A549 (cell line): ENCODE measurements around the gene AMN1. TPM values are rescaled to one million over a fixed set of nuclear protein-coding genes. Genes with fewer than 3 reads are reported as not detected.
A peak's percentile ranks its signal among the peaks of the same experiment; 100 is the strongest.

ENCODE experiments used
- ATAC-seq, 2 experiments: fragments of 200-7000 bp in 1 of 2; fragments of >200 bp in 1 of 2; cut with Nextera tagmentation in 1 of 2; cut with Tn5 transposase in 1 of 2; 3 replicates each; pipeline versions ENCODE4 v1.8.0 to v1.9.1; 2018 to 2020; ENCODE audit warnings: mild to moderate bottlenecking in 1 of 2, moderate library complexity in 1 of 2
- CTCF ChIA-PET: fragments of 300-600 bp; sonication (Branson Sonifier 250); formaldehyde crosslinking; extraction: SDS; loops from one replicate; lab custom pipeline; 2021; ENCODE audit warnings: antibody characterized with exemption, inconsistent platforms; lab: Yijun Ruan, JAX
- POLR2A ChIA-PET: fragments of 350-600 bp; formaldehyde crosslinking; extraction: SDS; loops from one replicate; lab custom pipeline; 2021; ENCODE audit warnings: antibody characterized with exemption, inconsistent platforms; lab: Yijun Ruan, JAX
- DNase-seq, 2 experiments: peaks; one replicate each; pipeline versions ENCODE4 v3.0.0 to v3.0.0-alpha.2; 2011 to 2016; ENCODE audit warnings: low read depth in 1 of 2, low spot score in 1 of 2
- FAIRE-seq: peaks from 2 replicates; lab custom pipeline; 2011; peaks lifted over from hg19 to GRCh38; lab: Jason Lieb, UNC
- H3K27ac ChIP-seq, 2 experiments: fragments of >200 bp; sonication (Bioruptor Twin); formaldehyde crosslinking; 3 replicates each; pipeline ENCODE4 v1.5.1; 2016 to 2017
- H3K4me1 ChIP-seq: fragments of >200 bp; sonication (Bioruptor Twin); formaldehyde crosslinking; 3 replicates; pipeline ENCODE4 v1.6.1; 2016
- H3K4me2 ChIP-seq: fragments of >200 bp; sonication (Bioruptor Twin); formaldehyde crosslinking; 3 replicates; pipeline ENCODE4 v1.6.1; 2016
- H3K4me3 ChIP-seq: fragments of >200 bp; sonication (Bioruptor Twin); formaldehyde crosslinking; 3 replicates; pipeline ENCODE4 v1.5.1; 2016
- H3K9me3 ChIP-seq: fragments of >200 bp; sonication (Bioruptor Twin); formaldehyde crosslinking; 3 replicates; pipeline ENCODE4 v1.6.1; 2016
- BCL3 ChIP-seq: fragments of >200 bp; sonication (Bioruptor Twin); formaldehyde crosslinking; IDR thresholded peaks from 3 replicates; pipeline ENCODE4 v1.6.1; 2016
- CEBPB ChIP-seq, 2 experiments: fragments of >200 bp in 1 of 2; sonication (Bioruptor Twin) in 1 of 2; formaldehyde crosslinking in 1 of 2; IDR thresholded peaks; 2 replicates each; pipeline ENCODE4 v1.6.1; 2012 to 2016
- CHD2 ChIP-seq: fragments of 150-350 bp; IDR thresholded peaks from 2 replicates; pipeline ENCODE4 v1.6.1; 2014; ENCODE audit warnings: low read length; ENCODE audit not compliant: partially characterized antibody
- CHD4 ChIP-seq: fragments of 200-600 bp; sonication (generic); IDR thresholded peaks from 2 replicates; pipeline ENCODE4 v1.6.1; 2016; ENCODE audit warnings: antibody characterized with exemption, mild to moderate bottlenecking, borderline replicate concordance
- EHF ChIP-seq: fragments of 250-450 bp; sonication (Bioruptor Pico); IDR thresholded peaks from 2 replicates; pipeline ENCODE4 v1.5.0; 2020; ENCODE audit warnings: mild to moderate bottlenecking
- EHMT2 ChIP-seq: fragments of 200-600 bp; sonication (generic); IDR thresholded peaks from 2 replicates; pipeline ENCODE4 v1.6.1; 2016; ENCODE audit warnings: antibody characterized with exemption, low read depth, mild to moderate bottlenecking, moderate library complexity
- ESRRA ChIP-seq: fragments of 150-350 bp; IDR thresholded peaks from 2 replicates; pipeline ENCODE4 v1.6.1; 2014; ENCODE audit warnings: mild to moderate bottlenecking, low read length, borderline replicate concordance
- FOSB ChIP-seq: fragments of 250-450 bp; sonication (Bioruptor Pico); IDR thresholded peaks from 2 replicates; pipeline ENCODE4 v1.5.0; 2020; ENCODE audit warnings: mild to moderate bottlenecking, moderate library complexity
- FOSL2 ChIP-seq, 2 experiments: fragments of 450-650 bp in 1 of 2; fragments of >200 bp in 1 of 2; sonication (Bioruptor Twin) in 1 of 2; formaldehyde crosslinking; IDR thresholded peaks; 2 replicates each; pipeline versions ENCODE4 v1.5.0 to v1.6.1; 2016 to 2020; ENCODE audit warnings: mild to moderate bottlenecking in 1 of 2, moderate library complexity in 1 of 2
- HMGXB4 ChIP-seq: fragments of 250-450 bp; sonication (Bioruptor Pico); IDR thresholded peaks from 2 replicates; pipeline ENCODE4 v1.5.0; 2021; ENCODE audit warnings: mild to moderate bottlenecking, moderate library complexity, borderline replicate concordance
- HOXA7 ChIP-seq: fragments of 250-450 bp; sonication (Bioruptor Pico); IDR thresholded peaks from 2 replicates; pipeline ENCODE4 v1.5.0; 2020; ENCODE audit warnings: mild to moderate bottlenecking, moderate library complexity
- HOXB13 ChIP-seq: fragments of 250-450 bp; sonication (Bioruptor Pico); IDR thresholded peaks from 2 replicates; pipeline ENCODE4 v1.5.0; 2020; ENCODE audit warnings: low read depth, mild to moderate bottlenecking, moderate library complexity
- HOXB5 ChIP-seq: fragments of 250-450 bp; sonication (Bioruptor Pico); IDR thresholded peaks from 2 replicates; pipeline ENCODE4 v1.5.0; 2020; ENCODE audit warnings: mild to moderate bottlenecking, moderate library complexity
- KDM5A ChIP-seq: fragments of 200-600 bp; sonication (generic); IDR thresholded peaks from 2 replicates; pipeline ENCODE4 v1.6.1; 2016; ENCODE audit warnings: antibody characterized with exemption, mild to moderate bottlenecking
- NPAS2 ChIP-seq: fragments of 250-450 bp; sonication (Bioruptor Pico); IDR thresholded peaks from 2 replicates; pipeline ENCODE4 v1.8.0; 2022; ENCODE audit warnings: mild to moderate bottlenecking, moderate library complexity, borderline replicate concordance
- POLR2A ChIP-seq: IDR thresholded peaks from 2 replicates; pipeline ENCODE4 v1.6.1; 2012; ENCODE audit warnings: mild to moderate bottlenecking, low read length
- RCOR1 ChIP-seq: fragments of 150-350 bp; IDR thresholded peaks from 2 replicates; pipeline ENCODE4 v1.6.1; 2014; ENCODE audit warnings: antibody characterized with exemption, low read length, low read depth
- RNF2 ChIP-seq: fragments of 200-600 bp; sonication (generic); IDR thresholded peaks from 2 replicates; pipeline ENCODE4 v1.6.1; 2016; ENCODE audit warnings: low read depth, mild to moderate bottlenecking, antibody characterized with exemption, moderate library complexity, borderline replicate concordance
- USF2 ChIP-seq: fragments of 450-650 bp; IDR thresholded peaks from 2 replicates; pipeline ENCODE4 v1.6.1; 2014; ENCODE audit warnings: antibody characterized with exemption
- ZC3H11A ChIP-seq: fragments of 450-650 bp; IDR thresholded peaks from 2 replicates; pipeline ENCODE4 v1.6.1; 2014; ENCODE audit warnings: antibody characterized with exemption, mild to moderate bottlenecking
- ZNF302 ChIP-seq: fragments of 250-450 bp; sonication (Bioruptor Pico); IDR thresholded peaks from 2 replicates; pipeline ENCODE4 v1.9.0; 2021; ENCODE audit warnings: inconsistent platforms, mild to moderate bottlenecking, moderate library complexity
- WGBS: methylation state at CpG from one replicate; pipeline ENCODE4 v1.1.6; 2017; ENCODE audit errors: missing lambda C conversion rate; 5-methylcytosine and 5-hydroxymethylcytosine counted together
- polyA plus RNA-seq, 4 experiments: library from polyadenylated mRNA; depleted of rRNA in 3 of 4; stranded (reverse); fragments of >200 nt; fragmentation: RNase III in 1 of 4; extraction: RNeasy Plus Mini Kit Qiagen cat#74134 plus additional on column Dnase treatment in 1 of 4; gene quantifications; 2 replicates in 3 of 4; 3 replicates in 1 of 4; pipeline ENCODE4 v1.2.3, GENCODE V29; 2011 to 2017
- TF ChIP-seq, protein P1 (sequence below): fragments of >200 bp; sonication (Bioruptor Twin); formaldehyde crosslinking; IDR thresholded peaks from 2 replicates; pipeline ENCODE4 v1.6.1; 2016
- TF ChIP-seq, protein P2 (sequence below): IDR thresholded peaks from 2 replicates; pipeline ENCODE4 v1.6.1; 2012; ENCODE audit warnings: low read depth, borderline replicate concordance
- TF ChIP-seq, protein P3 (sequence below): fragments of >200 bp; sonication (Bioruptor Twin); formaldehyde crosslinking; IDR thresholded peaks from 3 replicates; pipeline ENCODE4 v1.5.1; 2016

Gene AMN1
- polyA plus RNA-seq, 2 of the 4 experiments (the other 2 are of a cell fraction) = 18.5 to 53.3 TPM

- H3K4me3 ChIP-seq = no peak overlapping the region
- DNase-seq = no peak
- no peak for ATAC-seq
- CTCF ChIA-PET = interaction anchor here (1.2 kb wide), 1 partner anchor 11 kb away, joined by 6 read pairs; no protein-coding TSS in a partner anchor
- no peak for FAIRE-seq
- TF ChIP-seq RCOR1 (no peak), USF2 (no peak), KDM5A (no peak), POLR2A (no peak), ZNF302 (no peak), FOSL2 (IDR thresholded peaks at IDR 0.05) (no peak), FOSL2 (CRISPR knock-in tag; IDR thresholded peaks at IDR 0.05) (no peak), BCL3 (no peak), HOXB13 (no peak), CHD4 (no peak), ESRRA (no peak), RNF2 (no peak), HMGXB4 (CRISPR knock-in tag) (no peak), FOSB (no peak), CEBPB (IDR thresholded peaks at IDR 0.05) (no peak), HOXA7 (CRISPR knock-in tag) (no peak), NPAS2 (CRISPR knock-in tag) (no peak), CHD2 (no peak)
- TF ChIP-seq, protein P1, sequence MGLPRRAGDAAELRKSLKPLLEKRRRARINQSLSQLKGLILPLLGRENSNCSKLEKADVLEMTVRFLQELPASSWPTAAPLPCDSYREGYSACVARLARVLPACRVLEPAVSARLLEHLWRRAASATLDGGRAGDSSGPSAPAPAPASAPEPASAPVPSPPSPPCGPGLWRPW = no peak
- TF ChIP-seq, protein P2, sequence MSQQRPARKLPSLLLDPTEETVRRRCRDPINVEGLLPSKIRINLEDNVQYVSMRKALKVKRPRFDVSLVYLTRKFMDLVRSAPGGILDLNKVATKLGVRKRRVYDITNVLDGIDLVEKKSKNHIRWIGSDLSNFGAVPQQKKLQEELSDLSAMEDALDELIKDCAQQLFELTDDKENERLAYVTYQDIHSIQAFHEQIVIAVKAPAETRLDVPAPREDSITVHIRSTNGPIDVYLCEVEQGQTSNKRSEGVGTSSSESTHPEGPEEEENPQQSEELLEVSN = no peak
- TF ChIP-seq, protein P3, sequence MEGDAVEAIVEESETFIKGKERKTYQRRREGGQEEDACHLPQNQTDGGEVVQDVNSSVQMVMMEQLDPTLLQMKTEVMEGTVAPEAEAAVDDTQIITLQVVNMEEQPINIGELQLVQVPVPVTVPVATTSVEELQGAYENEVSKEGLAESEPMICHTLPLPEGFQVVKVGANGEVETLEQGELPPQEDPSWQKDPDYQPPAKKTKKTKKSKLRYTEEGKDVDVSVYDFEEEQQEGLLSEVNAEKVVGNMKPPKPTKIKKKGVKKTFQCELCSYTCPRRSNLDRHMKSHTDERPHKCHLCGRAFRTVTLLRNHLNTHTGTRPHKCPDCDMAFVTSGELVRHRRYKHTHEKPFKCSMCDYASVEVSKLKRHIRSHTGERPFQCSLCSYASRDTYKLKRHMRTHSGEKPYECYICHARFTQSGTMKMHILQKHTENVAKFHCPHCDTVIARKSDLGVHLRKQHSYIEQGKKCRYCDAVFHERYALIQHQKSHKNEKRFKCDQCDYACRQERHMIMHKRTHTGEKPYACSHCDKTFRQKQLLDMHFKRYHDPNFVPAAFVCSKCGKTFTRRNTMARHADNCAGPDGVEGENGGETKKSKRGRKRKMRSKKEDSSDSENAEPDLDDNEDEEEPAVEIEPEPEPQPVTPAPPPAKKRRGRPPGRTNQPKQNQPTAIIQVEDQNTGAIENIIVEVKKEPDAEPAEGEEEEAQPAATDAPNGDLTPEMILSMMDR = no peak
- TF ChIP-seq, all 56 proteins: peak for 0
- POLR2A ChIA-PET = no interaction called here
- Histone ChIP-seq H3K4me1 (peaks cover 39% of the 10 kb centered on the region), H3K9me3 (peaks cover 3% of the 10 kb centered on the region; the same call in 1 of the 3 replicates), H3K27ac (peak overlapping the region in 1 of 2 experiments; percentile 75; a peak in 3 of 6 replicates), H3K4me2 (no peak overlapping the region)
- 52% methylated on average over 1 of the region's 1 CpG for WGBS
These were observed 14.1 kb upstream of the AMN1 start for GRCh38 chr12:31742891-31743290.

GRCh38 chr12:31740628-31741027, 11.8 kb upstream of the AMN1 start:
- Histone ChIP-seq H3K9me3 (no peaks in the 10 kb centered on the region), H3K4me3 (no peak overlapping the region), H3K27ac (peak overlapping the region in 1 of 2 experiments; percentile 59; a peak in 3 of 6 replicates), H3K4me2 (no peak overlapping the region), H3K4me1 (peaks cover 23% of the 10 kb centered on the region)
- ATAC-seq (no peak), FAIRE-seq (no peak), DNase-seq (no peak)
- ChIA-PET CTCF (no interaction called here), POLR2A (no interaction called here)
- TF ChIP-seq HOXA7 (CRISPR knock-in tag) (no peak), FOSB (no peak), EHMT2 (no peak), EHF (CRISPR knock-in tag) (no peak), ZC3H11A (no peak), HOXB5 (CRISPR knock-in tag) (no peak)
- TF ChIP-seq, protein P3 = no peak
- WGBS = 58% methylated on average over 3 of the region's 3 CpGs
